ENCODE results near the gene DPP10.

Gene DPP10

DNA sequence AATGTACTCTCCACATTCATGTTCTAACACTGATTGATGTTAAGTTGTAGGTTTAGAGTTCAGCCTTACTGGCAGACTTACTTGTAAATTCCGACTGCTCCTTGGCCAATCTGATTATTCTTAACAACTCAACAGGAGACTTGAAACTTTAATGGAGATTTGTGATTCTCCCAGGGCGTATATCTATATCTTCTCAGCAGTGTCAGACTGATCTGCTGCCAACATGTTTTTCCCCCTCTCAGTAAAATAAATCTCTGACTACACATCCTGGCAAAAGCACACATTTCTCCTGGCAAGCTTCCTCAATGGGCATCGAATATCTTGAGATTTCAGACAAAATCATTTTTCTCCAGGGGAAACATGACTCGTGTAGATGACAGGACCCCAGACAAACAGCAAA is 1041.2 kb downstream of the DPP10 start:
- Histone ChIP-seq H3K27me3 (ENCODE audit: insufficient read depth, insufficient read length) (no peaks in the 10 kb centered on the region), H3K4me1 (ENCODE audit: insufficient read depth, insufficient read length) (no peaks in the 10 kb centered on the region), H3K36me3 (ENCODE audit: insufficient read depth, insufficient read length, low read length) (no peaks in the 10 kb centered on the region), H3K9ac (ENCODE audit: insufficient read length, low read depth) (no peak overlapping the region), H3K4me3 (ENCODE audit: insufficient read length, low read depth) (no peak overlapping the region), H3K9me3 (ENCODE audit: insufficient read depth, low read length) (no peaks in the 10 kb centered on the region)
- no peak for DNase-seq (ENCODE audit: low read depth, low spot score)
- TF ChIP-seq ZNF274 (IDR thresholded peaks at IDR 0.05; ENCODE audit: low read depth, low read length) (no peak), YY1 (IDR thresholded peaks at IDR 0.05; ENCODE audit: insufficient read depth, insufficient read length) (no peak), SUZ12 (IDR thresholded peaks at IDR 0.05; ENCODE audit: extremely low read depth, insufficient read depth, insufficient read length) (no peak)

DNA sequence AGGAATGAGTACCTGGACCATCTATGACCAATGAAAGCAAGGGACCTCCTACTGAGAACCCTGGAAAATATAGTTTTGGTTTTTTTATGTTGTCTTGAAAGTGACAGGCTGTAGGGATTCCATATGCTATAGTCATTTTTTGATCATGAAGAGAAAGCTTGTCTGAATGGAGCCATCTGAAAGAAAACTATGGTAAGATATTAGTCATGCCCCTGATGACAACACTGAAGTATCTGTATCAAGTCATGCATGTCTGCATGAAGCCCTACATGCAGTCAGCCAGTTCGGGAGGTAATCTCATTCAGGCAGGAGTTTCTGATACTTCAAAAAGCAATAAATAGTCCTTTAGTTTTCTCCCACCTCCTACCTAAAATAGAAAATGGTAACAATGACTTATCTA is 1042.0 kb downstream of the DPP10 start:
- Histone ChIP-seq H3K4me1 (ENCODE audit: insufficient read depth, insufficient read length) (no peaks in the 10 kb centered on the region), H3K4me3 (ENCODE audit: insufficient read length, low read depth) (no peak overlapping the region), H3K9ac (ENCODE audit: insufficient read length, low read depth) (no peak overlapping the region), H3K9me3 (ENCODE audit: insufficient read depth, low read length) (no peaks in the 10 kb centered on the region), H3K36me3 (ENCODE audit: insufficient read depth, insufficient read length, low read length) (no peaks in the 10 kb centered on the region), H3K27me3 (ENCODE audit: insufficient read depth, insufficient read length) (no peaks in the 10 kb centered on the region)
- DNase-seq (ENCODE audit: low read depth, low spot score), result no peak
- TF ChIP-seq YY1 (IDR thresholded peaks at IDR 0.05; ENCODE audit: insufficient read depth, insufficient read length), result no peak

DNA sequence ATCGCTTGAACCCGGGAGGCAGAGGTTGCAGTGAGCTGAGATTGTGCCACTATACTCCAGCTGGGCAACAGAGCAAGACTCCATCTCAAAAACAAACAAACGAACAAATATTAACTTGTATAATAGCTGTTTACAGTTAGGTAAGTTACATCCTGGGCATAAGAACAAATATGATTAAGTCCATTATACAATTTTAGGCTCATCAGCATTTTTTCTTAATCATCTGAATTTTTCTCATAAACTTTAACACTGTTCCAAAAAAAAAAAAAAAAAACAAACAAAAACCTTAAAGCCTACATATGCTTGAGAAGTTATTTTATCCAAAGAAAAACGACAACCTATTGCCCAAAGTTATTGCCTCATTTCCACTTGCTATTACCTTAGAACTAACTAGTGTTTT is 1042.5 kb downstream of the DPP10 start:
- no peak for TF ChIP-seq ZNF274 (IDR thresholded peaks at IDR 0.05; ENCODE audit: low read depth, low read length)
- TF ChIP-seq SUZ12 (IDR thresholded peaks at IDR 0.05; ENCODE audit: extremely low read depth, insufficient read depth, insufficient read length), result no peak
- TF ChIP-seq YY1 (IDR thresholded peaks at IDR 0.05; ENCODE audit: insufficient read depth, insufficient read length), result no peak
- H3K27me3 ChIP-seq (ENCODE audit: insufficient read depth, insufficient read length), result no peaks in the 10 kb centered on the region
- H3K9me3 ChIP-seq (ENCODE audit: insufficient read depth, low read length), result peaks cover 3% of the 10 kb centered on the region; the same call in 1 of the 2 replicates
- H3K4me3 ChIP-seq (ENCODE audit: insufficient read length, low read depth), result no peak overlapping the region
- H3K4me1 ChIP-seq (ENCODE audit: insufficient read depth, insufficient read length), result no peaks in the 10 kb centered on the region
- DNase-seq (ENCODE audit: low read depth, low spot score), result no peak
- H3K9ac ChIP-seq (ENCODE audit: insufficient read length, low read depth), result no peak overlapping the region
- H3K36me3 ChIP-seq (ENCODE audit: insufficient read depth, insufficient read length, low read length), result no peaks in the 10 kb centered on the region

DNA sequence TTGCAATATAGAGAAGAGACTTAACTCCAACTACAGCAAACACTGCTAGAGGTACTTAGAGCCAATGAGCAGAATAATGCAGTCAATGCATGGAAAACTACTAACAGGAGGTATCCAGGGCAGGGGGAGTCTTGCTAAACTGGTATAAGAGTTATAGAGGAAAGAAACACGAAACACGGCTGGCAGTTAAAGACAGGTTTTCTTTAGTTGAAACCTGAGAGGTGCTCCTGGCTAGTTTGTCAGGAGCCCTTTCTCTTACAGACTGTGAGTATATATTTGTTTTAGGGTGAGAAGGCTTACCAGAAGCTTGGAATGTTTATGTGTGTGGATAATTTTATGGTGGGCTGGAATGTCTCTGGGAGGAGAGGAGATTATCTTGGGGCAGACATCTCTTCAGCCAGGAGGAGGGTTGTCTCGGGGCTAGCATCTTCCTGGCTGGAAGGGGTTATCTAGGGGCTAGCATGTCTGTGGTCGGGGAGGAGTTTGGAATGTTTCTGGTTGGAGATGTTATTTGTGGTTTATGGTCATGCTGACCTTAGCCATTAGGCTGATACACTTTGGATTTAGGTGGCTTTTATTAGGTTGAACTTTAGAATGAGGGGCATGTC is 1048.8 kb downstream of the DPP10 start:
- Histone ChIP-seq H3K4me3 (ENCODE audit: insufficient read length, low read depth) (no peak overlapping the region), H3K36me3 (ENCODE audit: insufficient read depth, insufficient read length, low read length) (no peaks in the 10 kb centered on the region), H3K9me3 (ENCODE audit: insufficient read depth, low read length) (peaks cover 10% of the 10 kb centered on the region), H3K4me1 (ENCODE audit: insufficient read depth, insufficient read length) (no peaks in the 10 kb centered on the region), H3K9ac (ENCODE audit: insufficient read length, low read depth) (no peak overlapping the region), H3K27me3 (ENCODE audit: insufficient read depth, insufficient read length) (no peaks in the 10 kb centered on the region)
- no peak for DNase-seq (ENCODE audit: low read depth, low spot score)
- no peak for TF ChIP-seq YY1 (IDR thresholded peaks at IDR 0.05; ENCODE audit: insufficient read depth, insufficient read length)
- TF ChIP-seq ZNF274 (IDR thresholded peaks at IDR 0.05; ENCODE audit: low read depth, low read length), result no peak

DNA sequence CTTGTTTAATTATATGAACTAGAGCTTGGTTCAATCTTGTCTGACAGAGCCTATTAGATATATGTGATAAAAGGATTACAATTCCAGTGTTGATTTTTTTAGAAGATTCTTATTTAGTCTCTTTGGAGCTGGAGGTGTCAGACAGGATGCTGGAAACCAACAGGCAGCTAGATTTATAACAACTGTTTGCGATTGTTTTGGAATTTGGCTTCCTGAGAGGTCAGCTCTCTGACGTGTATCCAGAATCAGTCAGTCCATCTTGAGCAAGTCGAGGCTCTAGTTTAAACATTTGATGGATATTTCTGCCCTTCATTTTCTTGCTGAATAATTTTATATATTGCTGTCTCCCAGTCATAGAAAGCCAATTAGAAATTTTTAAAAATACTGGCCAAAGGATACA is 1062.9 kb downstream of the DPP10 start:
- no peak for TF ChIP-seq SUZ12 (IDR thresholded peaks at IDR 0.05; ENCODE audit: extremely low read depth, insufficient read depth, insufficient read length)
- no peak for TF ChIP-seq YY1 (IDR thresholded peaks at IDR 0.05; ENCODE audit: insufficient read depth, insufficient read length)
- no peak for TF ChIP-seq ZNF274 (IDR thresholded peaks at IDR 0.05; ENCODE audit: low read depth, low read length)

DNA sequence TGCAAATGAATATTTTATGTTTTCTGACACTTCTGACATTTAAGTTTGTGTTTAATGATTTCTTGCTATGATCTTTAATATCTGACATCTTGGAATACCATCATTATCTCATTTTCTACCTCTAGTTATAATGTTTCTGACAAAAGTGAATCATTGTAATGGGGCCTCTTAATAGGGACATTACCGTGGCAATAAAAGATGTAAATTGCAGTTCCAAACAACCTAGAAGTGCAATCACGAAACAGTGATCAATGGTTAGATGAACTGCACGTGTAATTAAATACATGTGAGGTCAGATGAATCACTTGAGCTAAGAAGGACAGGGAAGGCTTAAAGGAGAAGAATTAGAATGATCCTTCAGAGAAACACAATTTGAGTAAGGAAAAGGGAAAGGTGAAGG is 1078.3 kb downstream of the DPP10 start:
- Histone ChIP-seq H3K36me3 (ENCODE audit: insufficient read depth, insufficient read length, low read length) (no peaks in the 10 kb centered on the region), H3K9ac (ENCODE audit: insufficient read length, low read depth) (no peak overlapping the region), H3K27me3 (ENCODE audit: insufficient read depth, insufficient read length) (no peaks in the 10 kb centered on the region), H3K4me3 (ENCODE audit: insufficient read length, low read depth) (no peak overlapping the region), H3K9me3 (ENCODE audit: insufficient read depth, low read length) (no peaks in the 10 kb centered on the region), H3K4me1 (ENCODE audit: insufficient read depth, insufficient read length) (no peaks in the 10 kb centered on the region)
- no peak for DNase-seq (ENCODE audit: low read depth, low spot score)
- TF ChIP-seq ZNF274 (IDR thresholded peaks at IDR 0.05; ENCODE audit: low read depth, low read length), result no peak
- TF ChIP-seq SUZ12 (IDR thresholded peaks at IDR 0.05; ENCODE audit: extremely low read depth, insufficient read depth, insufficient read length), result no peak

More for the DNA sequence above, 1062.9 kb downstream of the DPP10 start:
- H3K4me1 ChIP-seq (ENCODE audit: insufficient read depth, insufficient read length), result no peaks in the 10 kb centered on the region
- H3K9ac ChIP-seq (ENCODE audit: insufficient read length, low read depth), result no peak overlapping the region
- H3K36me3 ChIP-seq (ENCODE audit: insufficient read depth, insufficient read length, low read length), result no peaks in the 10 kb centered on the region
- H3K4me3 ChIP-seq (ENCODE audit: insufficient read length, low read depth), result no peak overlapping the region
- DNase-seq (ENCODE audit: low read depth, low spot score), result no peak
- H3K9me3 ChIP-seq (ENCODE audit: insufficient read depth, low read length), result no peaks in the 10 kb centered on the region
- H3K27me3 ChIP-seq (ENCODE audit: insufficient read depth, insufficient read length), result no peaks in the 10 kb centered on the region

DNA sequence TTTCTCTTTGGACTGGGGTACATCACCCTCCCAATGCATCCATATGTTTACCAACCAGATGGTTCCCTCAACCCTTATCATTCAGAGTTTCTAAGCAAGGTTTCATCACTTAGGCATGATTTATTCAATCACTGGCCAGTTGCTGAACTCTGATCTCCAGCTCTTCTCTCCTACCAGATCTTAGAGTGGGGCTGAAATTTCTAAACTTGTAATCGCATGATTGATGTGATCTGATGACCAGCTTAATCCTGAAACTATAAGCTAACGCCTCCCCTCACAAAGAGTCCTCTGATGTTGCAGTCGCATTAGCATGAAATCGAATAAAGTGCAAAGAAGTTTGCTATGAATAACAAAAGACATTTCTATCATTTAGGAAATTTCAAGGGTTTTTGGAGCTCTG is 1082.0 kb downstream of the DPP10 start:
- Histone ChIP-seq H3K4me1 (ENCODE audit: insufficient read depth, insufficient read length) (no peaks in the 10 kb centered on the region), H3K9me3 (ENCODE audit: insufficient read depth, low read length) (no peaks in the 10 kb centered on the region), H3K36me3 (ENCODE audit: insufficient read depth, insufficient read length, low read length) (no peaks in the 10 kb centered on the region), H3K27me3 (ENCODE audit: insufficient read depth, insufficient read length) (no peaks in the 10 kb centered on the region), H3K9ac (ENCODE audit: insufficient read length, low read depth) (no peak overlapping the region), H3K4me3 (ENCODE audit: insufficient read length, low read depth) (no peak overlapping the region)
- TF ChIP-seq ZNF274 (IDR thresholded peaks at IDR 0.05; ENCODE audit: low read depth, low read length) (no peak), SUZ12 (IDR thresholded peaks at IDR 0.05; ENCODE audit: extremely low read depth, insufficient read depth, insufficient read length) (no peak), YY1 (IDR thresholded peaks at IDR 0.05; ENCODE audit: insufficient read depth, insufficient read length) (no peak)
- DNase-seq (ENCODE audit: low read depth, low spot score), result no peak

DNA sequence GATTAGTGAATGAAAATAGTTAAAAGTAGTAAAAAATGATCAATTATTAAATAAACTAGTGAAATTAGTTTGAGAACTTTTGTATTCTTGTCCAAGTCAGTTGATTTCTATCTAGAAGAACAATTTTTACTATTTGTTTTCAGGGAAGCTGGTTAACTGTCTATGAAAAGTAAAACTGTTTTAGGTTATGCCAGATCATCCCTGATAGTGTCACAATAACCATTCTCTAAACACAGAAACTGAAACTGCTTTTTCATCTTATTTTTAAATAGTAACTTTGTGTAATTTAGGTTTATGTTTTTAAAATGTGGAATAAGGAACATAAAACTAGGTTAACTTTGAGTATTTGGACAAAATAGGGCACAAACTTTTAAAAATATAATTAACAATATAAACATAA is 1087.2 kb downstream of the DPP10 start:
- no peak overlapping the region for H3K4me3 ChIP-seq (ENCODE audit: insufficient read length, low read depth)
- H3K27me3 ChIP-seq (ENCODE audit: insufficient read depth, insufficient read length), result no peaks in the 10 kb centered on the region
- TF ChIP-seq YY1 (IDR thresholded peaks at IDR 0.05; ENCODE audit: insufficient read depth, insufficient read length), result no peak
- no peak for TF ChIP-seq SUZ12 (IDR thresholded peaks at IDR 0.05; ENCODE audit: extremely low read depth, insufficient read depth, insufficient read length)
- no peak for TF ChIP-seq ZNF274 (IDR thresholded peaks at IDR 0.05; ENCODE audit: low read depth, low read length)
- H3K4me1 ChIP-seq (ENCODE audit: insufficient read depth, insufficient read length), result no peaks in the 10 kb centered on the region
- no peaks in the 10 kb centered on the region for H3K9me3 ChIP-seq (ENCODE audit: insufficient read depth, low read length)
- H3K36me3 ChIP-seq (ENCODE audit: insufficient read depth, insufficient read length, low read length), result no peaks in the 10 kb centered on the region
- no peak overlapping the region for H3K9ac ChIP-seq (ENCODE audit: insufficient read length, low read depth)
- no peak for DNase-seq (ENCODE audit: low read depth, low spot score)

All from NT2/D1 (cell line).